Stomach (tissue), 4 donors: ENCODE results near the gene GOLGA6L10.
"Not testable (repeated sequence)": the region's sequence is repeated elsewhere in the genome, so short reads cannot be mapped to it uniquely, and the experiment has no call there.

ENCODE experiments used
- POLR2AphosphoS5 ChIP-seq, 3 donors: sonication (generic); formaldehyde crosslinking; IDR thresholded peaks; one replicate each; pipeline ENCODE4 v1.6.1; 2016; ENCODE audit warnings: antibody characterized with exemption in 3 of 3
- TF ChIP-seq, protein P1 (sequence below), 7 experiments: fragments of 450-650 bp in 4 of 7; fragments of 200-600 bp in 3 of 7; sonication (generic) in 3 of 7; IDR thresholded peaks; one replicate each; pipeline ENCODE4 v1.5.1; 2016 to 2019; ENCODE audit warnings: antibody characterized with exemption in 7 of 7, control low read depth in 2 of 7, mild to moderate bottlenecking in 1 of 7

DNA sequence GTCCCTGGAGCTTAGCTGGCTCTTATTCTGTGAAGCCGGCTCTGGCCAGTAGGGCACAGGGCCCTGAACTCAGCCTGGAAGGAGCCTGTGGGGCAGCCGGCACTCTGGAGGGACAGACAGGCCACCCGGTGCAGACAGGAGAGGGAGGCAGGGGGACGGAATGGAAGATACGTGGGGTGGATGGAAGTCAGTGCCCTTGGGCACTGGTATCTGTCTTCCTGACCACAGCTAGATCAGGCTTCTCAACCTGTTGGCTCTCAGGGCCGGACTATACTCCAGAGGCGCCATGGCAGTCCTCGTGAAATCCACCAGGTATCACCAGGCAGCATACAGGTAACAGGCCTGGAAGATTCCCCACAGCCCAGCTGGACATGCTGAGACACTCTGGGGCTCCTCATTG is 10.7 kb downstream of the GOLGA6L10 start:
- not testable (repeated sequence) for TF ChIP-seq POLR2AphosphoS5 (IDR thresholded peaks at IDR 0.05)
- TF ChIP-seq, protein P1, sequence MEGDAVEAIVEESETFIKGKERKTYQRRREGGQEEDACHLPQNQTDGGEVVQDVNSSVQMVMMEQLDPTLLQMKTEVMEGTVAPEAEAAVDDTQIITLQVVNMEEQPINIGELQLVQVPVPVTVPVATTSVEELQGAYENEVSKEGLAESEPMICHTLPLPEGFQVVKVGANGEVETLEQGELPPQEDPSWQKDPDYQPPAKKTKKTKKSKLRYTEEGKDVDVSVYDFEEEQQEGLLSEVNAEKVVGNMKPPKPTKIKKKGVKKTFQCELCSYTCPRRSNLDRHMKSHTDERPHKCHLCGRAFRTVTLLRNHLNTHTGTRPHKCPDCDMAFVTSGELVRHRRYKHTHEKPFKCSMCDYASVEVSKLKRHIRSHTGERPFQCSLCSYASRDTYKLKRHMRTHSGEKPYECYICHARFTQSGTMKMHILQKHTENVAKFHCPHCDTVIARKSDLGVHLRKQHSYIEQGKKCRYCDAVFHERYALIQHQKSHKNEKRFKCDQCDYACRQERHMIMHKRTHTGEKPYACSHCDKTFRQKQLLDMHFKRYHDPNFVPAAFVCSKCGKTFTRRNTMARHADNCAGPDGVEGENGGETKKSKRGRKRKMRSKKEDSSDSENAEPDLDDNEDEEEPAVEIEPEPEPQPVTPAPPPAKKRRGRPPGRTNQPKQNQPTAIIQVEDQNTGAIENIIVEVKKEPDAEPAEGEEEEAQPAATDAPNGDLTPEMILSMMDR (IDR thresholded peaks at IDR 0.05): not testable (repeated sequence)
